Neutrophil (primary cell): ENCODE measurements around the gene MYL4.
"Not testable (repeated sequence)": the region's sequence is repeated elsewhere in the genome, so short reads cannot be mapped to it uniquely, and the experiment has no call there.

Source experiments
- H3K27ac ChIP-seq: fragments of 200-600 bp; sonication (generic); 2 replicates; pipeline ENCODE4 v1.5.1; 2016; ENCODE audit warnings: mild to moderate bottlenecking, moderate library complexity
- H3K27me3 ChIP-seq: fragments of 200-600 bp; sonication (generic); 2 replicates; pipeline ENCODE4 v1.6.0; 2016; ENCODE audit warnings: mild to moderate bottlenecking
- H3K36me3 ChIP-seq: fragments of 200-600 bp; sonication (generic); 2 replicates; pipeline ENCODE4 v1.5.1; 2017
- H3K4me1 ChIP-seq, 2 experiments: fragments of 200-600 bp in 1 of 2; sonication (generic) in 1 of 2; 1 replicate in 1 of 2; 2 replicates in 1 of 2; pipeline versions ENCODE4 v1.5.1 to v1.6.1; 2013 to 2016; ENCODE audit warnings: low read depth in 1 of 2, low read length in 1 of 2, mild to moderate bottlenecking in 1 of 2, moderate library complexity in 1 of 2; ENCODE audit not compliant: control insufficient read depth in 1 of 2, insufficient read depth in 1 of 2
- H3K4me3 ChIP-seq, 2 experiments: fragments of 200-600 bp in 1 of 2; sonication (generic) in 1 of 2; 1 replicate in 1 of 2; 2 replicates in 1 of 2; pipeline ENCODE4 v1.5.1; 2013 to 2016; ENCODE audit warnings: low read depth in 1 of 2, low read length in 1 of 2, mild to moderate bottlenecking in 1 of 2, moderate library complexity in 1 of 2
- H3K9me3 ChIP-seq: fragments of 200-600 bp; sonication (generic); 2 replicates; pipeline ENCODE4 v1.5.1; 2016
- TF ChIP-seq, protein P1 (sequence below): fragments of 200-600 bp; sonication (generic); IDR thresholded peaks from 2 replicates; pipeline ENCODE4 v1.5.1; 2016; ENCODE audit warnings: antibody characterized with exemption

The MYL4 gene

DNA sequence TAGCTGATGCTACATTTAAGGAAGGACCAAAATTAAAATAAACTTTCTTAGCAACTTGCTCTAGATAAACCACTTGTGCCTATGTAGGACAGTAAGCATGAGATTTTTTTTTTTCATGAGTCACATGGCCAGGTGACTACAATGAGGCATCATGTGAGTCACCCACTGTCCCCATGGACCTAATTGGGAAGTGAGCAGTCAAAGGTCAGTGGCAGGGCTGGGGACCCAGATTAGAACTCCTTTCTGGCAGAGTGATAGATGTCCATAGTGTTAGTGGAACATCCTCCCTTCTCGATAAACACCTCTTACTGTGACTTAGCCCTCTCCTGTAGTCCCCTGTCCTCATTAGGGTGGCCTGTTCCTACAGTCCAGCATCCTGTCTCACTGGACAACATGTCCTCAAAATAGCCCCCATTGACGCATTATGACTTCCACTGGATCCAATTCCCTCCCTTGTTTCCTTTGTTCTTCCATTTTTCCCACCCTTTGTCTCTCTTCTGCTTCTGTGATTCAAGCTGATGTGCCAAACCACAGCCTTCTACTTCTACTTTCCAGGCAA lies 56.9 kb downstream of the MYL4 start:
- Histone ChIP-seq H3K4me3 (no peak overlapping the region), H3K27me3 (peaks cover 15% of the 10 kb centered on the region), H3K9me3 (no peaks in the 10 kb centered on the region), H3K36me3 (no peaks in the 10 kb centered on the region), H3K4me1 (no peaks in the 10 kb centered on the region), H3K27ac (no peak overlapping the region)
- TF ChIP-seq, protein P1, sequence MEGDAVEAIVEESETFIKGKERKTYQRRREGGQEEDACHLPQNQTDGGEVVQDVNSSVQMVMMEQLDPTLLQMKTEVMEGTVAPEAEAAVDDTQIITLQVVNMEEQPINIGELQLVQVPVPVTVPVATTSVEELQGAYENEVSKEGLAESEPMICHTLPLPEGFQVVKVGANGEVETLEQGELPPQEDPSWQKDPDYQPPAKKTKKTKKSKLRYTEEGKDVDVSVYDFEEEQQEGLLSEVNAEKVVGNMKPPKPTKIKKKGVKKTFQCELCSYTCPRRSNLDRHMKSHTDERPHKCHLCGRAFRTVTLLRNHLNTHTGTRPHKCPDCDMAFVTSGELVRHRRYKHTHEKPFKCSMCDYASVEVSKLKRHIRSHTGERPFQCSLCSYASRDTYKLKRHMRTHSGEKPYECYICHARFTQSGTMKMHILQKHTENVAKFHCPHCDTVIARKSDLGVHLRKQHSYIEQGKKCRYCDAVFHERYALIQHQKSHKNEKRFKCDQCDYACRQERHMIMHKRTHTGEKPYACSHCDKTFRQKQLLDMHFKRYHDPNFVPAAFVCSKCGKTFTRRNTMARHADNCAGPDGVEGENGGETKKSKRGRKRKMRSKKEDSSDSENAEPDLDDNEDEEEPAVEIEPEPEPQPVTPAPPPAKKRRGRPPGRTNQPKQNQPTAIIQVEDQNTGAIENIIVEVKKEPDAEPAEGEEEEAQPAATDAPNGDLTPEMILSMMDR, result no peak

DNA sequence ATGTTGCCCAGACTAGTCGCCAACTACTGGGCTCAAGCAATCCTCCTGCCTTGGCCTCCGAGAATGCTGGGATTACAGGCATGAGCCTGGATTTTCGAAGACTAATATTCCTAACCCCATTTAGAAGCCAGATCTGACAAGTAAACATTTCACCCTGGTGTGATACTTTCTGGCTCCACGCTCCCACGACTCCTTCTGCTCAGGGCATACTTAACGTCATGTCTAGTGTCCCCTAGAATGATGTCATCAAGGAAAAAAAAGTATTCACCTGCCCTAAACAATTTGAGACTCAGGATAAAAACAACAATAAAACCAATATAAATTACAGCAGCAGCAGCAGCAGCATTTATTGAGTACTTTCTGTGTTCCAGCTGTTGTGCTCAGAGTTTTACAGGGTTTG lies 57.6 kb downstream of the MYL4 start:
- Histone ChIP-seq H3K36me3 (no peaks in the 10 kb centered on the region), H3K9me3 (no peaks in the 10 kb centered on the region), H3K4me3 (no peak overlapping the region), H3K27ac (no peak overlapping the region), H3K27me3 (peaks cover 13% of the 10 kb centered on the region), H3K4me1 (no peaks in the 10 kb centered on the region)
- TF ChIP-seq, protein P1, result no peak

DNA sequence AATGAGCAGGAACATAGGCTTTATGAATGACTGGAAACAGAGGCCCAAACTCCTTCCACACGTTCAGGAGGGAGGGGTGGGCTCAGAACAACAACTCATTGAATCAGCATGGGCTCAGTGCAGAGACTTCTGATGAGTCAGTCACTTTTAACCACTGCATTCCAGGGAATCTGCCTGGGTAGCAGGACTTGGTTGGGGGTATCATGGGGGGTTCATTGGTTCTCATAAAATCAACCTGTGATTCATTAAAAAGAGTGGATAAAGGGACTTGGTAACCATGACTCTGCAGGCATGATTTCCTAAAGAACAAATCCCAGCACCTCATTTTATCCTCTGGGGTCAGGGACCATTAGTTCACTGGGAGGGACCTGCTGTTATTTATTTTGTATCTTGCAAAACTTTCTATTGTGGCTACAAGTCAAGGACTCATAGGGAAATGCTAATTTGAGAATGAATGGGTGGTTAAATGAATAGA lies 58.2 kb downstream of the MYL4 start:
- H3K9me3 ChIP-seq, result no peaks in the 10 kb centered on the region
- no peaks in the 10 kb centered on the region for H3K36me3 ChIP-seq
- TF ChIP-seq, protein P1, result no peak
- no peak overlapping the region for H3K27ac ChIP-seq
- H3K4me3 ChIP-seq, result no peak overlapping the region
- peaks cover 8% of the 10 kb centered on the region for H3K27me3 ChIP-seq
- H3K4me1 ChIP-seq, result no peaks in the 10 kb centered on the region

DNA sequence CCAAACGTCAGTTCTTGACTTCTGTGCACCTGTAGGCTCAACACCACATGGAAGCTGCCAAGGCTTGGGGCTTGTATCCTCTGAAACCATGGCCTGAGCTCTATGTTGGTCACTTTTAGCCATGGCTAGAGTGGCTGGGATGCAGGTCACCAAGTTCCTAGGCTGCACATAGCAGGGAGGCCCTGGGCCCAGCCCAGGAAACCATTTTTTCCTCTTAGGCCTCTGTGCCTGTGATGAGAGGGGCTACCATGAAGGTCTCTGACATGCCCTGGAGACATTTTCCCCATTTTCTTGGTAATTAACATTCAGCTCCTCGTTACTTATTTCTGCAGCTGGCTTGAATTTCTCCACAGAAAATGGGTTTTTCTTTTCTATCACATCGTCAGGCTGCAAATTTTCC lies 59.8 kb downstream of the MYL4 start:
- H3K27ac ChIP-seq, H3K9me3 ChIP-seq, H3K27me3 ChIP-seq, H3K36me3 ChIP-seq, H3K4me3 ChIP-seq, H3K4me1 ChIP-seq: not testable (repeated sequence)

DNA sequence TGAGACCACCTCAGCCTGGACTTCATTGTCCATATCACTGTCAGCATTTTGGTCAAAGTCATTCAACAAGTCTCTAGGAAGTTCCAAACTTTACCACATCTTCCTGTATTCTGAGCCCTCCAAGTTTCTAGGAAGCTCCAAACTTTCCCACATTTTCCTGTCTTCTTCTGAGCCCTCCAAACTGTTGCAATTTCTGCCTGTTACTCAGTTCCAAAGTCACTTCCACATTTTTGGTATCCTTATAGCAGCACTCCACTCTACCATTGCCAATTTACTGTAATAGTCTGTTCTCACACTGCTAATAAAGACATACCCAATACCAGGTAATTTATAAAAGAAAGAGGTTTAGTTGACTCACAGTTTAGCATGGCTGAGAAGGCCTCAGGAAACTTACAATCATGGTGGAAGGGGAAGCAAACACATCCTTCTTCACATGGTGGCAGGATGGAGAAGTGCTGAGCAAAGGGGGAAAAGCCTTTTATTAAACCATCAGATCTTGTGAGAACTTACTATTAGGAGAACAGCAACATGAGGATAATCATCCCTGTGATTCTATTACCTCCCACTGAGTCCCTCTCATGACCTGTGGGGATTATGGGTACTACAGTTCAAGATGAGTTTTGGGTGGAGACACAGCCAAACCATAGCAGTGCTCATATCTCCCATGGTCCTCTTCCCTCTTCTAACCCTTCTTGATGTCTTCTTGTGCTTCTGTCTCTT lies 60.6 kb downstream of the MYL4 start:
- not testable (repeated sequence) for H3K4me1 ChIP-seq, H3K4me3 ChIP-seq, H3K9me3 ChIP-seq, H3K36me3 ChIP-seq, H3K27ac ChIP-seq
- peaks cover 14% of the 10 kb centered on the region for H3K27me3 ChIP-seq

DNA sequence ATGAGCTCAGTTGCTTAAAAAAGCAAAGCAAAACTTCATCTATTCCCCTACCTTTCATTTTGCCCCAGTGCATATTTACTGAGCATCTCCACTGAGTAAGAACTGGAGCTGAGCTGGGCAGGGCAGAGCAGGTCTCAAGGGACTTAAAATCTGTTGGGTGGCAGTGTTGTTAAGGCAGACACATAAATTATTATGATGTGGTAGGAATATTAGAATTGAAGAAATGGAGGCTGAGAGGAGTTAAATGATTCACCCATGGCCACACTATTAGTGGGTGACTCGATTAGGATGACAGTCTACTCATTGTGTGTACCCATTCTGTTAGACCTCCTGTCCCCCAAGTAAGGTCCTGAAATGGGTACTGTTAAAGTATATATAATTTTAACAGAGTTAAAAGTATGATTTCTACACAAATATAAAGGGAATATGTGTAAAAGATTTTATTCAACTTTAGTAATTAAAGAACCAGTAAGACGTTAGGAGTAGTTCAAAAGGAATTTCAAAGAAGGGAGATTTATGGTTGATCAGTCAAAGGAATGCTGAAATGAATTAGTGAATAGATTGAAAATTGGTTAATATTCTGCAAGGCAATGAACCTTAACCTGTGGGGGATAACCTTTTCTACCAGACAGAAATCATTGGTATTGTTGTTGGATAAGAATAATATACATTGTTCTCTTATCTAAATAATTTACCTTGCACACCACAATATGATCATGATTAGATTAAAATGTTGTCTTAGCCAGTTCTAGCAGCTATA lies 62.0 kb downstream of the MYL4 start:
- no peaks in the 10 kb centered on the region for H3K36me3 ChIP-seq
- H3K9me3 ChIP-seq, result no peaks in the 10 kb centered on the region
- TF ChIP-seq, protein P1, result no peak
- H3K4me3 ChIP-seq, result no peak overlapping the region
- no peaks in the 10 kb centered on the region for H3K4me1 ChIP-seq
- H3K27me3 ChIP-seq, result peaks cover 17% of the 10 kb centered on the region
- H3K27ac ChIP-seq, result no peak overlapping the region
